HL-60 (cell line): ENCODE data around the gene BAZ1B.
"Not testable (repeated sequence)": the region's sequence is repeated elsewhere in the genome, so short reads cannot be mapped to it uniquely, and the experiment has no call there.

ENCODE experiments used
- POLR2AphosphoS5 ChIP-seq: IDR thresholded peaks from 2 replicates; pipeline ENCODE4 v1.6.1; 2012; ENCODE audit warnings: low read depth
- TF ChIP-seq, protein P1 (sequence below): IDR thresholded peaks from one replicate; pipeline ENCODE4 v1.5.1; 2011; ENCODE audit warnings: low read length, control low read depth, inconsistent platforms; ENCODE audit not compliant: insufficient read depth

DNA sequence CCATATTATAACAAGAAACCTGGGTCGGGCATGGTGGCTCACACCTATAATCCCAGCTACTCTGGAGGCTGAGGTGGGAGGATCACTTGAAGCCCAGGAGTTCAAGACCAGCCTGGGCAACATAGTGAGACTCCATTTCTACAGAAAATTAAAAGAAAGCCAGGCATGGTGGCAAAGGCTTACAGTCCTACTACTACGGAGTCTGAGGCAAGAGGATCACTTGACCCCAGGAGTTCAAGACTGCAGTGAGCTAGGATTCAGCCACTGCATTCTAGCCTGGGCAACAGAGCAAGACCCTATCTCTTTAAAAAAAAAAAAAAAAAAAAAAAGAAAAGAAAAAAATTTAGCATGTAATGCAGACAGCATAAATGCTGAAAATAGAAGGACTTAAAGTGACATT lies 16.4 kb upstream of the BAZ1B start:
- TF ChIP-seq, protein P1, sequence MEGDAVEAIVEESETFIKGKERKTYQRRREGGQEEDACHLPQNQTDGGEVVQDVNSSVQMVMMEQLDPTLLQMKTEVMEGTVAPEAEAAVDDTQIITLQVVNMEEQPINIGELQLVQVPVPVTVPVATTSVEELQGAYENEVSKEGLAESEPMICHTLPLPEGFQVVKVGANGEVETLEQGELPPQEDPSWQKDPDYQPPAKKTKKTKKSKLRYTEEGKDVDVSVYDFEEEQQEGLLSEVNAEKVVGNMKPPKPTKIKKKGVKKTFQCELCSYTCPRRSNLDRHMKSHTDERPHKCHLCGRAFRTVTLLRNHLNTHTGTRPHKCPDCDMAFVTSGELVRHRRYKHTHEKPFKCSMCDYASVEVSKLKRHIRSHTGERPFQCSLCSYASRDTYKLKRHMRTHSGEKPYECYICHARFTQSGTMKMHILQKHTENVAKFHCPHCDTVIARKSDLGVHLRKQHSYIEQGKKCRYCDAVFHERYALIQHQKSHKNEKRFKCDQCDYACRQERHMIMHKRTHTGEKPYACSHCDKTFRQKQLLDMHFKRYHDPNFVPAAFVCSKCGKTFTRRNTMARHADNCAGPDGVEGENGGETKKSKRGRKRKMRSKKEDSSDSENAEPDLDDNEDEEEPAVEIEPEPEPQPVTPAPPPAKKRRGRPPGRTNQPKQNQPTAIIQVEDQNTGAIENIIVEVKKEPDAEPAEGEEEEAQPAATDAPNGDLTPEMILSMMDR = not testable (repeated sequence)
- TF ChIP-seq POLR2AphosphoS5 = not testable (repeated sequence)
